DND-41 (cell line): ENCODE data around the gene SYNC.

Experiments
- EZH2 ChIP-seq: IDR thresholded peaks from 3 replicates; pipeline ENCODE4 v1.6.1; 2012; ENCODE audit warnings: borderline replicate concordance, low read depth, mild to moderate bottlenecking, moderate library complexity, low read length, inconsistent platforms; ENCODE audit not compliant: severe bottlenecking
- TF ChIP-seq, protein P1 (sequence below): IDR thresholded peaks from 2 replicates; pipeline ENCODE4 v1.5.1; 2012; ENCODE audit warnings: borderline replicate concordance, low read length, moderate library complexity, mild to moderate bottlenecking; ENCODE audit not compliant: poor library complexity, severe bottlenecking; ENCODE audit errors: extremely low read depth

DNA sequence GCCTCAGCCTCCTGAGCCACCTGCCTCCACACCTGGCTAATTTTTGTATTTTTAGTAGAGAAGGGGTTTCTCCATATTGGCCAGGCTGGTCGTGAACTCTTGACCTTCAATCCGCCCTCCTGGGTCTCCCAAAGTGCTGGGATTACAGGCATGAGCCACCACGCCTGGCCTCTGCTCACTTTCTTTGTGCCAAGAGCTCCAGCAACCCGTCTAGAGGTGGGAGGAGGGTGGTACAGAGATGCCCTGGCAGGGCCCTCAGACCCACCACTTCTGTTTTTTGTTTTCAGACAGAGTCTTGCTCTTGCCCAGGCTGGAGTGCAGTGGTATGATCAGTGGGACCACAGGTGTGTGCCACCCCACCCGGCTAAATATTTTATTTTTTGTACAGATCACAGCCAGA lies 6.9 kb upstream of the SYNC start:
- TF ChIP-seq, protein P1, sequence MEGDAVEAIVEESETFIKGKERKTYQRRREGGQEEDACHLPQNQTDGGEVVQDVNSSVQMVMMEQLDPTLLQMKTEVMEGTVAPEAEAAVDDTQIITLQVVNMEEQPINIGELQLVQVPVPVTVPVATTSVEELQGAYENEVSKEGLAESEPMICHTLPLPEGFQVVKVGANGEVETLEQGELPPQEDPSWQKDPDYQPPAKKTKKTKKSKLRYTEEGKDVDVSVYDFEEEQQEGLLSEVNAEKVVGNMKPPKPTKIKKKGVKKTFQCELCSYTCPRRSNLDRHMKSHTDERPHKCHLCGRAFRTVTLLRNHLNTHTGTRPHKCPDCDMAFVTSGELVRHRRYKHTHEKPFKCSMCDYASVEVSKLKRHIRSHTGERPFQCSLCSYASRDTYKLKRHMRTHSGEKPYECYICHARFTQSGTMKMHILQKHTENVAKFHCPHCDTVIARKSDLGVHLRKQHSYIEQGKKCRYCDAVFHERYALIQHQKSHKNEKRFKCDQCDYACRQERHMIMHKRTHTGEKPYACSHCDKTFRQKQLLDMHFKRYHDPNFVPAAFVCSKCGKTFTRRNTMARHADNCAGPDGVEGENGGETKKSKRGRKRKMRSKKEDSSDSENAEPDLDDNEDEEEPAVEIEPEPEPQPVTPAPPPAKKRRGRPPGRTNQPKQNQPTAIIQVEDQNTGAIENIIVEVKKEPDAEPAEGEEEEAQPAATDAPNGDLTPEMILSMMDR, result no peak
- no peak for TF ChIP-seq EZH2
